Osteoblast (primary cell): ENCODE measurements around the gene MAPKAPK5. TPM values are rescaled to one million over a fixed set of nuclear protein-coding genes. Genes with fewer than 3 reads are reported as not detected.

Experiments used
- DNase-seq: peaks from one replicate; pipeline ENCODE4 v3.0.0; 2011; ENCODE audit warnings: low spot score, mixed read lengths; ENCODE audit not compliant: insufficient read length; ENCODE audit errors: missing footprints
- H2AFZ ChIP-seq: 2 replicates; pipeline ENCODE4 v1.6.0; 2011; ENCODE audit warnings: mild to moderate bottlenecking, low read length
- H3K27ac ChIP-seq: 2 replicates; pipeline ENCODE4 v1.5.1; 2011; ENCODE audit warnings: mild to moderate bottlenecking, low read depth, low read length, moderate library complexity
- H3K27me3 ChIP-seq: 2 replicates; pipeline ENCODE4 v1.6.0; 2012; ENCODE audit warnings: mild to moderate bottlenecking, control low read depth, inconsistent platforms, low read length, moderate library complexity; ENCODE audit not compliant: insufficient read depth
- H3K36me3 ChIP-seq: 2 replicates; pipeline ENCODE4 v1.5.1; 2011; ENCODE audit warnings: mild to moderate bottlenecking, low read length, control low read depth, moderate library complexity; ENCODE audit not compliant: insufficient read depth
- H3K4me1 ChIP-seq: 2 replicates; pipeline ENCODE4 v1.5.1; 2011; ENCODE audit warnings: mild to moderate bottlenecking, low read length, control low read depth, moderate library complexity; ENCODE audit not compliant: insufficient read depth
- H3K4me2 ChIP-seq: 2 replicates; pipeline ENCODE4 v1.6.0; 2011; ENCODE audit warnings: mild to moderate bottlenecking, low read length; ENCODE audit not compliant: insufficient read depth
- H3K4me3 ChIP-seq: fragments of 200-600 bp; sonication (generic); 3 replicates; pipeline ENCODE4 v1.5.1; 2012; ENCODE audit warnings: mild to moderate bottlenecking, low read length, inconsistent platforms; ENCODE audit not compliant: insufficient read depth
- H3K79me2 ChIP-seq: 2 replicates; pipeline ENCODE4 v1.6.0; 2012; ENCODE audit warnings: mild to moderate bottlenecking, low read length, control low read depth, inconsistent platforms; ENCODE audit not compliant: insufficient read depth
- H3K9me3 ChIP-seq: 2 replicates; pipeline ENCODE4 v1.5.1; 2011; ENCODE audit warnings: low read depth, low read length, control low read depth
- H4K20me1 ChIP-seq: 2 replicates; pipeline ENCODE4 v1.6.0; 2012; ENCODE audit warnings: mild to moderate bottlenecking, low read length, control low read depth; ENCODE audit not compliant: insufficient read depth
- CTCF ChIP-seq: IDR thresholded peaks from 2 replicates; pipeline ENCODE4 v1.5.1; 2011; ENCODE audit warnings: mild to moderate bottlenecking, low read depth, low read length, moderate library complexity; ENCODE audit errors: extremely low read depth
- total RNA-seq: library from RNA; depleted of rRNA; stranded (reverse); fragments of >200 nt; gene quantifications from 2 replicates; pipeline ENCODE4 v1.2.3, GENCODE V29; 2012

MAPKAPK5 gene
- total RNA-seq, 1 donor = 32.9 TPM

- no peaks in the 10 kb centered on the region for H3K9me3 ChIP-seq
- no peaks in the 10 kb centered on the region for H3K79me2 ChIP-seq
- no peaks in the 10 kb centered on the region for H3K4me1 ChIP-seq
- H2AFZ ChIP-seq = no peak overlapping the region
- DNase-seq = no peak
- no peaks in the 10 kb centered on the region for H3K27me3 ChIP-seq
- H3K4me3 ChIP-seq = no peak overlapping the region
- H3K4me2 ChIP-seq = no peak overlapping the region
- H3K27ac ChIP-seq = no peak overlapping the region
- no peaks in the 10 kb centered on the region for H4K20me1 ChIP-seq
- TF ChIP-seq CTCF = no peak
- H3K36me3 ChIP-seq = no peaks in the 10 kb centered on the region
Measured at GRCh38 chr12:111803038-111803626, 38.9 kb upstream of the MAPKAPK5 start.

- no peak for TF ChIP-seq CTCF
- Histone ChIP-seq H3K36me3 (no peaks in the 10 kb centered on the region), H4K20me1 (no peaks in the 10 kb centered on the region), H2AFZ (no peak overlapping the region), H3K27ac (no peak overlapping the region), H3K4me3 (no peak overlapping the region), H3K27me3 (no peaks in the 10 kb centered on the region), H3K9me3 (no peaks in the 10 kb centered on the region), H3K79me2 (no peaks in the 10 kb centered on the region), H3K4me2 (no peak overlapping the region), H3K4me1 (no peaks in the 10 kb centered on the region)
- DNase-seq = no peak
Measured at GRCh38 chr12:111803851-111804250, 38.2 kb upstream of the MAPKAPK5 start.

- Histone ChIP-seq H2AFZ (no peak overlapping the region), H3K4me1 (no peaks in the 10 kb centered on the region), H3K9me3 (no peaks in the 10 kb centered on the region), H3K27me3 (no peaks in the 10 kb centered on the region), H3K4me3 (no peak overlapping the region), H3K79me2 (no peaks in the 10 kb centered on the region), H3K4me2 (no peak overlapping the region), H4K20me1 (no peaks in the 10 kb centered on the region), H3K27ac (no peak overlapping the region), H3K36me3 (no peaks in the 10 kb centered on the region)
- DNase-seq = peak; percentile 60
- no peak for TF ChIP-seq CTCF
Measured at GRCh38 chr12:111806304-111806703, 35.7 kb upstream of the MAPKAPK5 start.

- H3K79me2 ChIP-seq = no peaks in the 10 kb centered on the region
- TF ChIP-seq CTCF = no peak
- H3K27ac ChIP-seq = no peak overlapping the region
- H3K9me3 ChIP-seq = no peaks in the 10 kb centered on the region
- no peaks in the 10 kb centered on the region for H3K27me3 ChIP-seq
- no peaks in the 10 kb centered on the region for H3K36me3 ChIP-seq
- H3K4me3 ChIP-seq = no peak overlapping the region
- H3K4me1 ChIP-seq = no peaks in the 10 kb centered on the region
- H4K20me1 ChIP-seq = no peaks in the 10 kb centered on the region
- no peak for DNase-seq
- no peak overlapping the region for H3K4me2 ChIP-seq
- no peak overlapping the region for H2AFZ ChIP-seq
Measured at GRCh38 chr12:111807232-111807631, 34.8 kb upstream of the MAPKAPK5 start.
